ENCODE measurements around the gene PTGES3.
"Not testable (repeated sequence)": the region's sequence is repeated elsewhere in the genome, so short reads cannot be mapped to it uniquely, and the experiment has no call there.

Gene PTGES3

GRCh38 chr12:56709759-56710376 is 21.8 kb upstream of the PTGES3 start:
- DNase-seq (ENCODE audit: low read depth in 4 of 4, low spot score in 1 of 4), result no peak

GRCh38 chr12:56704522-56704921 is 16.4 kb upstream of the PTGES3 start:
- DNase-seq (ENCODE audit: low read depth in 4 of 4, low spot score in 1 of 4), result not testable (repeated sequence)

GRCh38 chr12:56699020-56699661 is 11.1 kb upstream of the PTGES3 start:
- DNase-seq (ENCODE audit: low read depth in 4 of 4, low spot score in 1 of 4), result no peak

GRCh38 chr12:56695327-56696101 is 7.4 kb upstream of the PTGES3 start:
- DNase-seq (ENCODE audit: low read depth in 4 of 4, low spot score in 1 of 4), result no peak

- DNase-seq (ENCODE audit: low read depth in 4 of 4, low spot score in 1 of 4), result no peak
Observed at GRCh38 chr12:56694161-56694560, 6.1 kb upstream of the PTGES3 start.

- no peak for DNase-seq (ENCODE audit: low read depth in 4 of 4, low spot score in 1 of 4)
Observed at GRCh38 chr12:56688846-56689109, 694 bp upstream of the PTGES3 start.

GRCh38 chr12:56687223-56688128 is 608 bp downstream of the PTGES3 start:
- DNase-seq (ENCODE audit: low read depth in 4 of 4, low spot score in 1 of 4), result peak; percentile 17 to 32 (median 28)

- DNase-seq (ENCODE audit: low read depth in 4 of 4, low spot score in 1 of 4), result no peak
Observed at GRCh38 chr12:56684745-56685359, 3.2 kb downstream of the PTGES3 start.

GRCh38 chr12:56682323-56682722 is 5.8 kb downstream of the PTGES3 start:
- DNase-seq (ENCODE audit: low read depth in 4 of 4, low spot score in 1 of 4), result no peak

- no peak for DNase-seq (ENCODE audit: low read depth in 4 of 4, low spot score in 1 of 4)
Observed at GRCh38 chr12:56679883-56680575, 8.1 kb downstream of the PTGES3 start.

GRCh38 chr12:56678852-56679251 is 9.2 kb downstream of the PTGES3 start:
- no peak for DNase-seq (ENCODE audit: low read depth in 4 of 4, low spot score in 1 of 4)

- DNase-seq (ENCODE audit: low read depth in 4 of 4, low spot score in 1 of 4), result no peak
Observed at GRCh38 chr12:56677680-56678079, 10.4 kb downstream of the PTGES3 start.

GRCh38 chr12:56676851-56677580 is 11.1 kb downstream of the PTGES3 start:
- no peak for DNase-seq (ENCODE audit: low read depth in 4 of 4, low spot score in 1 of 4)

- DNase-seq (ENCODE audit: low read depth in 4 of 4, low spot score in 1 of 4), result no peak
Observed at GRCh38 chr12:56671608-56672007, 16.5 kb downstream of the PTGES3 start.

- no peak for DNase-seq (ENCODE audit: low read depth in 4 of 4, low spot score in 1 of 4)
Observed at GRCh38 chr12:56670836-56671235, 17.2 kb downstream of the PTGES3 start.

- no peak for DNase-seq (ENCODE audit: low read depth in 4 of 4, low spot score in 1 of 4)
Observed at GRCh38 chr12:56668197-56668457, 20.0 kb downstream of the PTGES3 start.

- DNase-seq (ENCODE audit: low read depth in 4 of 4, low spot score in 1 of 4), result no peak
Observed at GRCh38 chr12:56661979-56662638, 26.0 kb downstream of the PTGES3 start.

- DNase-seq (ENCODE audit: low read depth in 4 of 4, low spot score in 1 of 4), result no peak
Observed at GRCh38 chr12:56661560-56661959, 26.5 kb downstream of the PTGES3 start.

- DNase-seq (ENCODE audit: low read depth in 4 of 4, low spot score in 1 of 4), result no peak
Observed at GRCh38 chr12:56658921-56659320, 29.2 kb downstream of the PTGES3 start.
